ENCODE measurements around the gene ADAMTS19.
A peak's percentile ranks its signal among the peaks of the same experiment; 100 is the strongest.

ADAMTS19 gene, protein sequence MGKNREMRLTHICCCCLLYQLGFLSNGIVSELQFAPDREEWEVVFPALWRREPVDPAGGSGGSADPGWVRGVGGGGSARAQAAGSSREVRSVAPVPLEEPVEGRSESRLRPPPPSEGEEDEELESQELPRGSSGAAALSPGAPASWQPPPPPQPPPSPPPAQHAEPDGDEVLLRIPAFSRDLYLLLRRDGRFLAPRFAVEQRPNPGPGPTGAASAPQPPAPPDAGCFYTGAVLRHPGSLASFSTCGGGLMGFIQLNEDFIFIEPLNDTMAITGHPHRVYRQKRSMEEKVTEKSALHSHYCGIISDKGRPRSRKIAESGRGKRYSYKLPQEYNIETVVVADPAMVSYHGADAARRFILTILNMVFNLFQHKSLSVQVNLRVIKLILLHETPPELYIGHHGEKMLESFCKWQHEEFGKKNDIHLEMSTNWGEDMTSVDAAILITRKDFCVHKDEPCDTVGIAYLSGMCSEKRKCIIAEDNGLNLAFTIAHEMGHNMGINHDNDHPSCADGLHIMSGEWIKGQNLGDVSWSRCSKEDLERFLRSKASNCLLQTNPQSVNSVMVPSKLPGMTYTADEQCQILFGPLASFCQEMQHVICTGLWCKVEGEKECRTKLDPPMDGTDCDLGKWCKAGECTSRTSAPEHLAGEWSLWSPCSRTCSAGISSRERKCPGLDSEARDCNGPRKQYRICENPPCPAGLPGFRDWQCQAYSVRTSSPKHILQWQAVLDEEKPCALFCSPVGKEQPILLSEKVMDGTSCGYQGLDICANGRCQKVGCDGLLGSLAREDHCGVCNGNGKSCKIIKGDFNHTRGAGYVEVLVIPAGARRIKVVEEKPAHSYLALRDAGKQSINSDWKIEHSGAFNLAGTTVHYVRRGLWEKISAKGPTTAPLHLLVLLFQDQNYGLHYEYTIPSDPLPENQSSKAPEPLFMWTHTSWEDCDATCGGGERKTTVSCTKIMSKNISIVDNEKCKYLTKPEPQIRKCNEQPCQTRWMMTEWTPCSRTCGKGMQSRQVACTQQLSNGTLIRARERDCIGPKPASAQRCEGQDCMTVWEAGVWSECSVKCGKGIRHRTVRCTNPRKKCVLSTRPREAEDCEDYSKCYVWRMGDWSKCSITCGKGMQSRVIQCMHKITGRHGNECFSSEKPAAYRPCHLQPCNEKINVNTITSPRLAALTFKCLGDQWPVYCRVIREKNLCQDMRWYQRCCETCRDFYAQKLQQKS

GRCh38 chr5:129459777-129460671, at the start of gene ADAMTS19:
ADAMTS19 (plus strand) TSS chr5:129460298; CDS start chr5:129460392, 94 bp downstream.
- H3K27me3 ChIP-seq (replicated peaks; ENCODE audit: control insufficient read depth, insufficient read depth, low read length), result no peaks in the 10 kb centered on the region; the same call in 1 of the 2 replicates
- H3K36me3 ChIP-seq (ENCODE audit: control insufficient read depth, insufficient read depth, low read length), result no peaks in the 10 kb centered on the region
- peak within 1 kb of the TSS; percentile 22 for H3K4me3 ChIP-seq (replicated peaks; ENCODE audit: low read depth, low read length)
- DNase-seq (ENCODE audit: extremely low read depth, insufficient read length), result peak; percentile 26
- TF ChIP-seq, protein P1, sequence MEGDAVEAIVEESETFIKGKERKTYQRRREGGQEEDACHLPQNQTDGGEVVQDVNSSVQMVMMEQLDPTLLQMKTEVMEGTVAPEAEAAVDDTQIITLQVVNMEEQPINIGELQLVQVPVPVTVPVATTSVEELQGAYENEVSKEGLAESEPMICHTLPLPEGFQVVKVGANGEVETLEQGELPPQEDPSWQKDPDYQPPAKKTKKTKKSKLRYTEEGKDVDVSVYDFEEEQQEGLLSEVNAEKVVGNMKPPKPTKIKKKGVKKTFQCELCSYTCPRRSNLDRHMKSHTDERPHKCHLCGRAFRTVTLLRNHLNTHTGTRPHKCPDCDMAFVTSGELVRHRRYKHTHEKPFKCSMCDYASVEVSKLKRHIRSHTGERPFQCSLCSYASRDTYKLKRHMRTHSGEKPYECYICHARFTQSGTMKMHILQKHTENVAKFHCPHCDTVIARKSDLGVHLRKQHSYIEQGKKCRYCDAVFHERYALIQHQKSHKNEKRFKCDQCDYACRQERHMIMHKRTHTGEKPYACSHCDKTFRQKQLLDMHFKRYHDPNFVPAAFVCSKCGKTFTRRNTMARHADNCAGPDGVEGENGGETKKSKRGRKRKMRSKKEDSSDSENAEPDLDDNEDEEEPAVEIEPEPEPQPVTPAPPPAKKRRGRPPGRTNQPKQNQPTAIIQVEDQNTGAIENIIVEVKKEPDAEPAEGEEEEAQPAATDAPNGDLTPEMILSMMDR (IDR thresholded peaks at IDR 0.05; ENCODE audit: insufficient read depth, low read length, poor library complexity, severe bottlenecking), result no peak

- no peaks in the 10 kb centered on the region for H3K27me3 ChIP-seq (replicated peaks; ENCODE audit: control insufficient read depth, insufficient read depth, low read length)
- DNase-seq (ENCODE audit: extremely low read depth, insufficient read length), result no peak
- TF ChIP-seq, protein P1 (IDR thresholded peaks at IDR 0.05; ENCODE audit: insufficient read depth, low read length, poor library complexity, severe bottlenecking), result no peak
Measured at GRCh38 chr5:129410488-129410887, 49.6 kb upstream of the ADAMTS19 start.

GRCh38 chr5:129412721-129413120, 47.4 kb upstream of the ADAMTS19 start:
- H3K36me3 ChIP-seq (ENCODE audit: control insufficient read depth, insufficient read depth, low read length), result no peaks in the 10 kb centered on the region
- TF ChIP-seq, protein P1 (IDR thresholded peaks at IDR 0.05; ENCODE audit: insufficient read depth, low read length, poor library complexity, severe bottlenecking), result no peak
- DNase-seq (ENCODE audit: extremely low read depth, insufficient read length), result no peak
- H3K4me3 ChIP-seq (replicated peaks; ENCODE audit: low read depth, low read length), result no peak overlapping the region
- no peaks in the 10 kb centered on the region for H3K27me3 ChIP-seq (replicated peaks; ENCODE audit: control insufficient read depth, insufficient read depth, low read length)

More at GRCh38 chr5:129410488-129410887, 49.6 kb upstream of the ADAMTS19 start:
- Histone ChIP-seq H3K4me3 (replicated peaks; ENCODE audit: low read depth, low read length) (no peak overlapping the region), H3K36me3 (ENCODE audit: control insufficient read depth, insufficient read depth, low read length) (no peaks in the 10 kb centered on the region)

GRCh38 chr5:129413570-129413969, 46.5 kb upstream of the ADAMTS19 start:
- TF ChIP-seq, protein P1 (IDR thresholded peaks at IDR 0.05; ENCODE audit: insufficient read depth, low read length, poor library complexity, severe bottlenecking), result no peak
- no peak overlapping the region for H3K4me3 ChIP-seq (replicated peaks; ENCODE audit: low read depth, low read length)
- no peaks in the 10 kb centered on the region for H3K27me3 ChIP-seq (replicated peaks; ENCODE audit: control insufficient read depth, insufficient read depth, low read length)
- DNase-seq (ENCODE audit: extremely low read depth, insufficient read length), result no peak
- no peaks in the 10 kb centered on the region for H3K36me3 ChIP-seq (ENCODE audit: control insufficient read depth, insufficient read depth, low read length)

DNA sequence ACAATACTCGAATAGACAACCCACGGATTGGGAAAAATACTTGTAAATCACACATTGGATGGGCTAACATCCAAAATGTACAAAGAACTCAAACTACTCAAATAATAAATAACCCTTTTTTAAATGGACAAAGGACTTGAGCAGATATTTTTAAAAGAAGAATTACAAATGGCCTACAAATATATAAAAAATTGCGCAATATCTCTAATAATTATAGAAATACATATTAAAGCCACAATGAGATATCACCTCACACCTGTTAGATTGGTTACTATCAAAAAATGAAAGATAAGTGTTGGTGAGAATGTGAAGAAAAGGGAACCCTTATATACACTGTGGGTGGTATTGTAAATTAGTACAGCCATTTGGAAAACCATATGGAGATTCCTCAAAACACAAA, 40.8 kb upstream of the ADAMTS19 start:
- Histone ChIP-seq H3K27me3 (replicated peaks; ENCODE audit: control insufficient read depth, insufficient read depth, low read length) (no peaks in the 10 kb centered on the region), H3K4me3 (replicated peaks; ENCODE audit: low read depth, low read length) (no peak overlapping the region), H3K36me3 (ENCODE audit: control insufficient read depth, insufficient read depth, low read length) (no peaks in the 10 kb centered on the region)
- DNase-seq (ENCODE audit: extremely low read depth, insufficient read length), result no peak
- TF ChIP-seq, protein P1 (IDR thresholded peaks at IDR 0.05; ENCODE audit: insufficient read depth, low read length, poor library complexity, severe bottlenecking), result no peak
